MV-4-11 (cell line): Measurements from ENCODE around the gene PLK2.

ENCODE experiments used
- DNase-seq: peaks from one replicate; lab custom pipeline; 2025; lab: John Stamatoyannopoulos, UW

Gene PLK2

DNA sequence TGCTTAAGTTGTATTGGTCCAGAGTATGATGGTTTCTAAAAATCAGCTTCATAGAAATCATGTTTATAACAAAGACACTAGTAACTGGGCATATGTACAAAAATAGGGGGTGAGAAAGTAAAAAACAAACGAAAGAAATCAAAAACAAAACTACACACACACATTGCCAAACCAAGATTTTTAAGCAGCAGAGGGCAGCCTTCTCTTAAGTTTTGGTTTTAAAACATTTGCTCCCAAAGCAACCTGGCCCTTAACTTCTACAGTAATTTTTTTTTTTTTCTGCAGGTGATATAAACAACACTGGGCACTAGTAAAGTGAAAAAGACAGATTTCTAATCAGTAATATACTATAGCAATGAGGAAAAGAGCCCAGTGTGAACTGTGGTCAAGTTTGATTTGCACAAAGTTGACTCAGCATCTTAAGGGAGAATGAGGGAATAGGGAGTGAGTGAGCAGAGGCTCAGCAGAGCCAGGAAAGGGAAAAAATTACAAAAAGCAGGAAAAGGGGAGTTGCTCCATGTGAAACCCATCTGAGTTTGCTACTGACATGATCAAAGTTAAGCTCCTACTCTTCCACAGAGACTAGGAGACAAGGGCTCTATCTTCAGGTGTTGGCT lies 18.0 kb upstream of the PLK2 start:
- peak; percentile 21 for DNase-seq

DNA sequence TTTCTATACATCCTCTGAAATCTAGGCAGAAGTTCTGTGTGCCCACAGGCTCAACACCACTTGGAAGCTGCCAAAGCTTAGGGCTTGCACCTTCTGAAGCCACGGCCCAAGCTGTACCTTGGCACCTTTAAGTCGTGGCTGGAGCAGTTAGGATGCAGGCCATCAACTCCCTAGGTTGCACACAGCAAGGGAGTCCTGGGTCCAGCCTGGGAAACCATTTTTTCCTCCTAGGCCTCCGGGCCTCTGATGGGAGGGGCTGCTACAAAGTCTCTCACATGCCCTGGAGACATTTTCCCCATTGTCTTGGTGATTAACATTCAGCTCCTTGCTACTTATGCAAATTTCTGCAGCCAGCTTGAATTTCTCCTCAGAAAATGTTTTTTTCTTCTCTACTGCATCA lies 15.5 kb upstream of the PLK2 start:
- DNase-seq = no peak

DNA sequence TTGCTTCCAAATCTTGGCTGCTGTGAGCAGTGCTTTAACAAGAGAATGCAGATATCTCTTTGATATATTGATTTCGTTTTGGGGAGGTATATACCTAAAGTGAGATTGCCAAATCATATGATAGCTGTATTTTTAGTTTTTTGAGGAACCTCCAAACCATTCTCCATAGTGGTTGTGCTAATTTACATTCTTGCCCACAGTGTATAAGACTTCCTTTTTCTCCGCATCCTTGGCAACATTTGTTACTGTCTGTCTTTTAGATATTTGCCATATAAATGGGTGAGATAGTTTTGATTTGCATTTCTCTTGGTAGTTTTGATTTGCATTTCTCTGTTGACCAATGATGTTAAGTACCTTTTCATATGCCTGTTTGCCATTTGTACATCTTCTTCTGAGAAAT lies 10.0 kb upstream of the PLK2 start:
- DNase-seq = peak; percentile 75

GRCh38 chr5:58466939-58467338 lies 7.1 kb upstream of the PLK2 start:
- DNase-seq = peak; percentile 85

GRCh38 chr5:58462623-58463230 lies 2.8 kb upstream of the PLK2 start:
- peak; percentile 62 for DNase-seq

DNA sequence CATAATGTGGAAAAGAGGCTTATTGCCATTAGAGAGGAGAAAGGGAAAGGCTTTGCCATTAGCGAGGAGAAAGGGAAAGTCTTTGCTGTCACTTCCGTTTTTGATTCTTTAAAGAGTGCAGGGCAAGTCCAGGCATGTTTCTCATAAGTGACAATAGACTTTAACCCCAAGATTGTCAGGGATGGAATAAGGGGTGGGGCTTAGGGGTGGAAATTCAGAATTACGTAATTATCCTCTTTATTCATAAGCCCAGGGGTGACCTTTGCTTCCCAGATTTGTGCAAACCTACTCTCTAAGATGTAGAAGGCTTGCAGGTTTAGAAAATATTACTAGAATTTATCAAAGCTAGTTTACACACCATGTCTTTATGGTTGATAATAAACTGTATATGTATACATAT lies 2.3 kb upstream of the PLK2 start:
- DNase-seq = peak; percentile 91

GRCh38 chr5:58460732-58461286 lies 923 bp upstream of the PLK2 start:
- peak; percentile 85 for DNase-seq

GRCh38 chr5:58459146-58460001 lies 512 bp downstream of the PLK2 start:
- peak; percentile 47 for DNase-seq

DNA sequence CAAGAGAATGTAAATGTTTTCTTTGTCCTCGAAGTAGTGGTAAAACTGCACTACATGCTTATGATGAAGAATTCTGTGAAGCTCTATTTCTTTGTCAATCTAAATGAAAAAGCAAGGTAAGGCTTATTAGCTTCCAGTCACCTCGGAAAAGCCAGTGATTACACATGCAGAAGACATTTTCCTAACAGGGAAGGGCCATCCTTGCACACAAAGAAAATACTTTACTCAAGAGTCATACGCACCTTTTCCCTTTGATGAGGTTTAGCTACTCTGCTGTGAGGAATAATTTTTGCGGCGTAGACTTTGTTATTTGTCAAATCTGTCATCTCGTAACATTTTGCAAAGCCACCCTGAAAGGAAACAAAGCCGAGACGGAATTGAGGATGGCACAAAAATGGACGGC lies 1.1 kb downstream of the PLK2 start:
- DNase-seq = no peak

DNA sequence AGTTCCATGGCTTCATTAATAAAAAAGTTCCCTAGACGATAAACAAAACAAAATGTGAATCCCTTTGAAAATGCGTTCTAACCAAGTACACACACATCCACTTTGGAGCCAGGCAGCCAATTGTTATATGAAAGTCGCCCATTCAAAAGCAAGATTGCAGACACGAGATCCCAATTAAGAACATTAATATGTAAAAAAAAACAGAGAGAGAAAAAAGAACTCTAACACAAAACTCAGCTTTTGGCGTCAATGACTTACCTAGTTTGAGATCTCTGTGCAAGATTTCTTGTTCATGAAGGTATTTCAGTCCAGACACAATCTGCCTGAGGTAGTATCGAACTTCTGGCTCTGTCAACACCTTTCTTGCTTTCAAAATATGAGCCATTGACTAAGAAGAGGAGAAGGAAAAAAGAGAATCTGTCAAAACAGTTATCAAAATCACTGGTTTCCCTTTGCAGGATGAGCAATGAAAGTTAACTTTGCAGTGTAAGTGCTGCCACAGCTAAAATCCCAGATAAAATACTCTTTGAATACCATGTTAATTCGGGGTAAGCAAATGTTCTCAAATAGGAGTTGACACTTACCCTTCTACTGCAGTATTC lies 1.6 kb downstream of the PLK2 start:
- no peak for DNase-seq

DNA sequence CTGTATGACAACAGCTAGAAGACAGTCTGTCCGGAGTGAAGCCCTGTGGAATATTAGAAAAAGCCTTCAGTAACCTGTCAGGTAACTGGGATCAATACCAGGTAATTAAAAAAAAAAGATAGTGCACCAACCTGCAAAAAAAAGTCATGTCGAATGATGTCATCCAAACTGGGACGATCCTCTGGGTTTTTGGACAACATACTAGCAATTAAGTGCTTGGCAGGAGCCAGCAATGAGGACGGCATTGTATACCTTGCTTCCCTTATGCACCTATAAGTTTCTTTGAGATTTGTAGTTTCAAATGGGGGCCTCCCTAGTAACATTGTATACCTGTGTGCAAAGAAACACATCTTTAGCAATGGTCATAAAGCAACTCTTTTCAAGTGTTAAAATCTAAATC lies 2.8 kb downstream of the PLK2 start:
- no peak for DNase-seq

- no peak for DNase-seq
Measured at GRCh38 chr5:58456486-58456885, 3.4 kb downstream of the PLK2 start.

GRCh38 chr5:58456026-58456425 lies 3.9 kb downstream of the PLK2 start:
- no peak for DNase-seq

DNA sequence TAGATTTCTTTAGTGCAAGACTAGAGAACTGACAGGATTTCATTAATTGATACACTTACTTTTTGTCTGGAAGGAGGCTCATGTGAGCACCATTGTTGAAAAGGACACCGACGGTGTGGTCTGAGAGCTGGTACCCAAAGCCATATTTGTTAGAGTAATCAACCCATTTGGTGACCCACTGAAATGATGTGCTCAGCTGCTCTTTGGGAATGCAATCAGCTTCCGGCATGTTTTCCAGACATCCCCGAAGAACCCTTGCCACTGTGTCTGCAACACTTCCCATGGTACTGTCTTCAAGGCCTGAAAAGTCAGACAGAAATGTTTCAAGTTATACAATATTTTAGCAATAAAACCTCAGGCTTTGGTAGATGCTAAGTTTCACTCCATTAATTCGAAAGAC lies 4.4 kb downstream of the PLK2 start:
- no peak for DNase-seq

DNA sequence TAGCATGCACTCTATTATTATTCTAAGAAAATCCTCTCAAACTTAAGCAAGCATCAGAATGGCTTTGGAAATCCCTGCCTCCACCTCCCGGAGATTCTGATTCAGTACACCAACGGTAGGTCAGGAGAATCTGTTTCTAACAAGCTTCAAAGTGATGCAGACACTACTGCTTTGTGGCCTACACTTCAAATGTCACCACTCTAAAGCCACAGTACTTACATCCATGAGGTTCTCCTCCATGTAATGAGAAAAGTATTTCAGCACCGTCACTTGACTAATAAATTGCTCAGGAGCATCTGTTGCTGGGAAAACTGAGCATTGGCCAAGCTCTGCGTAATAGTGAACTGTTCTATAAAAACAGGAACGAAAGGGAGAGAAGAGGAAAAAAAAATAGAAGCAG lies 4.8 kb downstream of the PLK2 start:
- no peak for DNase-seq

DNA sequence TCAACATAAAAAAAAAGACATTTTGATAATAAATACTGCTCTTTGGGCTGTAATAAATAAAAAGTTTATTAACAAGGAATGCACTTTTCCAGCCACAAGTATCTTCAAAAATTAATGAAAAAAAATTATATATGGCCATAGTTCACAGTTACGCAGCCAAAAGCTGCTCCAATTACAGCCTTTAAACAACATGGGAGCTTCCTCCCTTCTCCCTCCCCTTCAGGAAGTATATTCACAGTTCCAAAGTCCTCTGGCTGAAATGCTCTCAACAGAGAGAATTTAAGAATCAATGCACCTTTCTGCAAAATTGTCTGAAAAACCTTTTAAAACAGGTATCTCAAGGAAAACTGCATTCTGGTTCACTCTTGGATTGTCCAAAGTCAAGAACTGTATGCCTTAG lies 5.9 kb downstream of the PLK2 start:
- no peak for DNase-seq

GRCh38 chr5:58453306-58453705 lies 6.6 kb downstream of the PLK2 start:
- no peak for DNase-seq

DNA sequence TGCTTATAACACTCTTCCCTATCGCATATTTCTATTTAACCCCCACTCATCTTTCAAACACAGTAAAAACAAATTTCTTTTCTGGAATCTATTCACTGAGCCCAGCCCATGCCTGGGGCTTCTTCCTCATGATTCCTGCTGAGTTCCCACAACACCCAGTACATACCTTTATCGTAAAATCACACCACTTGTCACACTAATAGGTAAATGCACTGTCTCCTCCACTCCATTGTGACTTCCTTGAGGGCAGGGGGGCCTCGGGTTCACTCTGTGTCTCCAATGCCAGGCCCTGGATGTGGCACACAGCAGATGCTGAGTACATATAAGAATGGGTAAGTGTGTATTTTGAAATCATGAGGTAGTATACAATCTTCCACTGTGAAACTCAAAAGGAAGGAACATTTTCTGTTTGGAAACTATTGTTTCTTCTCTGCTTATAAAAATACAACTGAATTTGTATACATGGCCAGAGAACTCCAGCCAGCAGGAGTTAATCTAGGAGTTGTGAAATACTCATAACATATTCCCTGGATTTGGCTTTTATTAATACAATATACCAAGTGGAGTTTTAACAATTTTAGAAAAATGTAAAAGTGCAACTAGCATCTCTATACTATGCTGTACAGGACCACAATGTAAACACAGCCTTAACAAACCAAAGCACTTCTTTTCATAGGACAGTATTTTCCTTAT lies 7.2 kb downstream of the PLK2 start:
- DNase-seq = no peak

DNA sequence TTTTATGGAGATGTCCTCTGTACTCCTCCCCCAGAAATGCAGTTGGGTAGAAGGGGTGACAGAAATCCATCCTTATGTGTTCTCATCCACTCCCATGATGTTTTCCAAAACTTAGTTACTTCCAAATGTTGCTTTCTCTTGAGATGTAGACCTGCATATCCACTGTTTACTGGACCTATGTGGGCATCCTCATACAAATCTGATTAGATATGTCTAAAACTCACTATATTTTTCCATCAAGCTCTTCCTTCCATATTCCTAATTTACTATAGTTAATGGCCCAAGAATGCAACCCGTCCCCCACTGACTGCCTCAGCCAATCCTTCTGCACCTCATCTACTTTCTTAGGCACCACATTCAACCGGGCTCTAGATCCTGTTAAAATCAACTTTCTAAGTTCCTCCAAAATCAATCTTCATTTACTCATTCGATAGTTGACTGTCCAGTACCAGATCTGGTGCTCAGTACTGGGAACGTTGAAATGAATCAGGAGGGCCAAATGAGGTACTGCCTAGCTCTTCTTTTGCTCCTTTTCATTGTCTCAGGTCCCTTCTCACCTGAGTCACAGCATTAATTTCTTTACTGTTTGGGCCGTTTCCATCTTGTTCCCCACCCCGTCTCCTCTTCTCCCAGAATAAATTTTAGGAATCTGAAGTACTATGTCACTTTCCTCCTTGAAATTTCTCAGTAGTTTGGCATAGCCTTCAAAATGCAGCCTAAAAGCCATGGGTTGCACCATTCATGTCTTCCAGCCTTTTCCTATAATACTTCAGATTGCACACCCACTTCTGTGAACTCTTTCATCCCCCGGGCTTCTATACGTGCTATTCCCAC lies 7.9 kb downstream of the PLK2 start:
- DNase-seq = no peak

GRCh38 chr5:58450811-58451629 lies 8.9 kb downstream of the PLK2 start:
- peak; percentile 47 for DNase-seq
